ENCODE results near the gene MRPS22.
"Not testable (repeated sequence)": the region's sequence is repeated elsewhere in the genome, so short reads cannot be mapped to it uniquely, and the experiment has no call there.

The MRPS22 gene

GRCh38 chr3:139377378-139377777, 33.6 kb downstream of the MRPS22 start:
- no peak overlapping the region for H3K4me3 ChIP-seq (ENCODE audit: low read length)
- no peaks in the 10 kb centered on the region for H3K9me3 ChIP-seq (ENCODE audit: insufficient read depth, low read depth, low read length)
- peaks cover 96% of the 10 kb centered on the region for H3K36me3 ChIP-seq (ENCODE audit: insufficient read depth, low read length)
- H3K27ac ChIP-seq (ENCODE audit: low read depth, low read length), result no peak overlapping the region
- no peaks in the 10 kb centered on the region for H3K27me3 ChIP-seq (ENCODE audit: insufficient read depth, low read length)
- no peaks in the 10 kb centered on the region for H3K4me1 ChIP-seq (ENCODE audit: insufficient read depth, low read length)
- H3K9ac ChIP-seq (ENCODE audit: low read depth, low read length), result no peak overlapping the region
- WGBS, result 94% methylated on average over 3 of the region's 3 CpGs

DNA sequence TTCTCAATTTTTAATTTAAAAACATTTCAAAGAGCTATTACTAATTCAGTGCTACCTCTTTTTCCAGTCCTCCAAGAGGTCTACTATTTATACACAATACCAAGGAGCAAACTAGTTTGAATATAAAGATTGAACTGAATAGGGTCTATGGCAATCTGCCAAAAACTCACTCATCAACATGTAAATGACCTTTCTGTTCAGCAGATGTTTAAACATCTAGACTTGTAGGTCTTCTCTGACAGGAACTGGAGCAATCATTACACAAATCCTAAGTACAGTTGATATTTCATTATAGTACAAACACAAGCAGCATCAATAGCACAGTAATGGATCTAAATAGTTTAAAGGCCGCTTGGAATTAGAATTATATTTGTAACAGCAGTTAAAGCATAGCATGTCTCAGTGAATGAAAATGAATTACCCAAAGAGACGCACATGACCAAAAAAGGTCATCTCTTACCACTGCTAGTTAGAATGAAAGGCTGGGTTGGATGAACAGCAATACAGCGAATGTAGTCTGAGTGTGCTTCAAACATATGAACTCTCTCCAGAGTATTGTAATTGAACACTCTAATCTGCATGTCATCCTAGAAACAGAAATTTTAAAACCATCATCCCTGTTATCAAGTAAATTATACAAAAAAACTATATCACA, 34.9 kb downstream of the MRPS22 start:
- no peaks in the 10 kb centered on the region for H3K9me3 ChIP-seq (ENCODE audit: insufficient read depth, low read depth, low read length)
- no peak overlapping the region for H3K9ac ChIP-seq (ENCODE audit: low read depth, low read length)
- H3K4me3 ChIP-seq (ENCODE audit: low read length), result no peak overlapping the region
- no peaks in the 10 kb centered on the region for H3K4me1 ChIP-seq (ENCODE audit: insufficient read depth, low read length)
- no peak overlapping the region for H3K27ac ChIP-seq (ENCODE audit: low read depth, low read length)
- H3K27me3 ChIP-seq (ENCODE audit: insufficient read depth, low read length), result no peaks in the 10 kb centered on the region
- peaks cover 95% of the 10 kb centered on the region for H3K36me3 ChIP-seq (ENCODE audit: insufficient read depth, low read length)
- 95% methylated on average over 3 of the region's 3 CpGs for WGBS

DNA sequence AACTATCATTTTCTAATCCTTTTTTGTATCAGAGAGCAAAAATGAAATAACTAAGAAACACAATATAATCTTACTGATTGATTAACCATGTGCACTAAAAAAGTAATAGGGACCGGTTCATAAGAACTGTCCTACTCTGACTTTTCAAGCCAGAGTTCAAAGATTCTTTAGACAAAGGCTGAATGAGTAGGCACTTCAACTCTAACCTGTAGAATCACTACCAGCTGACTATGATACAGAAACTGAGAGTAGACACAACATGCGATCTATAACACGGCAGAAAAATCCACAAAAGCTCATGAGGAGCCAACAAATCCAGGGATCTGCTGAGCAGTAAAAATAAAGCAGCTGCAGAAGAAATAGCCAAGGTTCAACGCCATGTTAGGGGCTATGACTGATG, 36.8 kb downstream of the MRPS22 start:
- no peaks in the 10 kb centered on the region for H3K4me1 ChIP-seq (ENCODE audit: insufficient read depth, low read length)
- peaks cover 85% of the 10 kb centered on the region for H3K36me3 ChIP-seq (ENCODE audit: insufficient read depth, low read length)
- WGBS, result 98% methylated on average over 4 of the region's 4 CpGs
- no peaks in the 10 kb centered on the region for H3K9me3 ChIP-seq (ENCODE audit: insufficient read depth, low read depth, low read length)
- H3K27me3 ChIP-seq (ENCODE audit: insufficient read depth, low read length), result no peaks in the 10 kb centered on the region
- no peak overlapping the region for H3K9ac ChIP-seq (ENCODE audit: low read depth, low read length)
- no peak overlapping the region for H3K4me3 ChIP-seq (ENCODE audit: low read length)
- no peak overlapping the region for H3K27ac ChIP-seq (ENCODE audit: low read depth, low read length)

DNA sequence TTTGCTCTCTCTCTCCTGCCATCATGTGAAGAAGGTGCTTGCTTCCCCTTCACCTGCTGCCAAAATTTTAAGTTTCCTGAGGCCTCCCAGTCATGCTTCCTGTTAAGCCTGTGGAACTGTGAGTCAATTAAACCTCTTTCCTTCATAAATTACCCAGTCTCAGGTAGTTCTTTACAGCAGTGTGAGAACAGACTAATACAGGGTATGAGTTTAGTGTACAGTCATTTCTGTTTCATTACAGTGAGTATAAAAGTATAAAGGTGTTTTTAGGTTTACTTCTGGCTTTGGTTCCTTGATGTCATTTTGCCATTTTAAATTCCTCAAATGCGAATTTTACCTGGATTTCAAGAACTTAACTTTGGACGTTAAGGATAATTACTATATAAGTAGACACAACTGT, 38.5 kb downstream of the MRPS22 start:
- H3K27me3 ChIP-seq (ENCODE audit: insufficient read depth, low read length); H3K4me1 ChIP-seq (ENCODE audit: insufficient read depth, low read length); H3K9ac ChIP-seq (ENCODE audit: low read depth, low read length); H3K9me3 ChIP-seq (ENCODE audit: insufficient read depth, low read depth, low read length); H3K4me3 ChIP-seq (ENCODE audit: low read length); H3K27ac ChIP-seq (ENCODE audit: low read depth, low read length): not testable (repeated sequence)
- WGBS, result no CpG with 5 or more reads among the region's 2 CpGs
- peaks cover 69% of the 10 kb centered on the region for H3K36me3 ChIP-seq (ENCODE audit: insufficient read depth, low read length)

- peaks cover 14% of the 10 kb centered on the region for H3K36me3 ChIP-seq (ENCODE audit: insufficient read depth, low read length)
- H3K4me1 ChIP-seq (ENCODE audit: insufficient read depth, low read length), result peaks cover 5% of the 10 kb centered on the region; the same call in 1 of the 2 replicates
Measured at GRCh38 chr3:139388077-139388476, 44.3 kb downstream of the MRPS22 start.

GRCh38 chr3:139388821-139389551, 45.2 kb downstream of the MRPS22 start:
- Histone ChIP-seq H3K36me3 (ENCODE audit: insufficient read depth, low read length) (peaks cover 7% of the 10 kb centered on the region; the same call in 1 of the 2 replicates), H3K9ac (ENCODE audit: low read depth, low read length) (peak overlapping the region; percentile 91), H3K27me3 (ENCODE audit: insufficient read depth, low read length) (no peaks in the 10 kb centered on the region), H3K4me1 (ENCODE audit: insufficient read depth, low read length) (peaks cover 5% of the 10 kb centered on the region; the same call in 1 of the 2 replicates), H3K9me3 (ENCODE audit: insufficient read depth, low read depth, low read length) (no peaks in the 10 kb centered on the region), H3K27ac (ENCODE audit: low read depth, low read length) (peak overlapping the region; percentile 59), H3K4me3 (ENCODE audit: low read length) (peak overlapping the region; percentile 70)
- 10% methylated on average over 25 of the region's 25 CpGs for WGBS

More at GRCh38 chr3:139388077-139388476, 44.3 kb downstream of the MRPS22 start:
- 86% methylated on average over 7 of the region's 10 CpGs for WGBS
- Histone ChIP-seq H3K4me3 (ENCODE audit: low read length) (peak overlapping the region; percentile 70), H3K27me3 (ENCODE audit: insufficient read depth, low read length) (no peaks in the 10 kb centered on the region), H3K27ac (ENCODE audit: low read depth, low read length) (no peak overlapping the region), H3K9ac (ENCODE audit: low read depth, low read length) (no peak overlapping the region), H3K9me3 (ENCODE audit: insufficient read depth, low read depth, low read length) (no peaks in the 10 kb centered on the region)

DNA sequence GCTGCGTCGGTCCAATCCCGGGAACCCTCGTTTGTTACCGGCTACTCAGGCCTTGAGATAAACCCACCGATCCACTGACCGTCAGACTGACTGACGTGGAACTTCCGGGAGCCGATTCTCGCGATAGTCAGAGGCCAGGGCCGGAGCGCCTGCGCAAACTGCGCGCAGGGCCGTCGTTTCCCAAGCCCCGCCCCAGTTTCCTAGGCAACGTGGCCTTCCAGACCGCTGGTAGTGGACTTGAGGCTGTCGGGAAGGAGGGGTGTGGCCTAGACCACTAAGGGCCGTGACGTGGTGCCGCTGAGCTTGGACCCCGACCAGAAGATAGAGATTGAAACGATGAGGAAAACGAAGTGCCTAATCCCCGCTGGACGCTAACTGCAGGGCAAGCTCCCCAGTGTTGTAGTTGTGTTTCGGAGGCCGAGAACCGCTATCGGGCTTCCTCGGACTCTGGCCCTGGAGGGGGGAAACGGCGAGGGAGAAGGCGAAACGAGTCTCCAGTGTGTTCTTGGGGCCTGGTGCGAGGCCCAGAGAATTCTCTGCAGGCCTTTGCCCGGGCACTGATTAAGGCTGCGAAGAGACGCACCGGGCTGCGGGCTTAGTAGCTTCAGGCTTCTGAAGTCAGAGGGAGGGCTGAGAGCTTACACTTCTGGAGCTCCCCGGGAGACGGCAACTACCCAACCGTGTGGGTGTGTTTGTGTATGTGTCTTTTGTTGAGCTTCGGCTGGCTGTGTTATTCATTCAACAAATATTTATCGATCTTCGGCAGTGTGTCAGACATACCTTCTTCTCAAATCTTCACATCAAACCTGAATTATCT, 45.9 kb downstream of the MRPS22 start, which contains the start of gene COPB2:
COPB2 (minus strand) TSS at position 96 of the 817 bp plus-strand sequence. CDS start 97 bp downstream, outside the sequence.
- peak within 1 kb of the TSS; percentile 91 for H3K9ac ChIP-seq (ENCODE audit: low read depth, low read length)
- peaks cover under 1% of the 10 kb centered on the region; the same call in 1 of the 2 replicates for H3K36me3 ChIP-seq (ENCODE audit: insufficient read depth, low read length)
- H3K27me3 ChIP-seq (ENCODE audit: insufficient read depth, low read length), result no peaks in the 10 kb centered on the region
- WGBS, result 2% methylated on average over 50 of the region's 52 CpGs
- peaks cover 5% of the 10 kb centered on the region; the same call in 1 of the 2 replicates for H3K4me1 ChIP-seq (ENCODE audit: insufficient read depth, low read length)
- peak within 1 kb of the TSS; percentile 70 for H3K4me3 ChIP-seq (ENCODE audit: low read length)
- peak within 1 kb of the TSS; percentile 96 for H3K27ac ChIP-seq (ENCODE audit: low read depth, low read length)
- H3K9me3 ChIP-seq (ENCODE audit: insufficient read depth, low read depth, low read length), result no peaks in the 10 kb centered on the region

GRCh38 chr3:139394116-139394515, 50.3 kb downstream of the MRPS22 start:
- H3K4me1 ChIP-seq (ENCODE audit: insufficient read depth, low read length), result no peaks in the 10 kb centered on the region

DNA sequence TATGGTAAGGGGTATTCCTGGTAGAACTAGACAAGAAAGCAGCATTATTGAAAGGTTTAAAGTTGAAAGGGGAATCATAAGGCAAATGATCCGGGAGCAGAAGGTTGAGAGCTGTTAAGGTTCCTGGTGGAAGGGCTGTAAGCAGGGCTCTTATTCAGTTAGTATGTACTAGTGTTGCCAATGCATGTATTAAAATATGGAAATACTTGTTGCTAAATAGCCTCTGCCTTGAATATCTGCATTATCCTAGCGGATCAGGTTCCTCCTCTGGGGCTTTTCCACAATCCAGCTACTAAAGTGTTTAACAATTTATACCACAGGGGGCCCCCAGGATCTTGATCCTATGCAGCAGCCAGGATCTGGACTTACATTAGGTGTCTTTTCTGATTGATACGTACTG, 52.9 kb downstream of the MRPS22 start:
- no peaks in the 10 kb centered on the region for H3K36me3 ChIP-seq (ENCODE audit: insufficient read depth, low read length)
- no peak overlapping the region for H3K27ac ChIP-seq (ENCODE audit: low read depth, low read length)
- no peak overlapping the region for H3K9ac ChIP-seq (ENCODE audit: low read depth, low read length)
- no peaks in the 10 kb centered on the region for H3K27me3 ChIP-seq (ENCODE audit: insufficient read depth, low read length)
- no peaks in the 10 kb centered on the region for H3K4me1 ChIP-seq (ENCODE audit: insufficient read depth, low read length)
- H3K4me3 ChIP-seq (ENCODE audit: low read length), result no peak overlapping the region
- peaks cover 3% of the 10 kb centered on the region; the same call in 1 of the 2 replicates for H3K9me3 ChIP-seq (ENCODE audit: insufficient read depth, low read depth, low read length)
- 91% methylated on average over 3 of the region's 3 CpGs for WGBS

More at GRCh38 chr3:139394116-139394515, 50.3 kb downstream of the MRPS22 start:
- Histone ChIP-seq H3K9ac (ENCODE audit: low read depth, low read length) (no peak overlapping the region), H3K36me3 (ENCODE audit: insufficient read depth, low read length) (no peaks in the 10 kb centered on the region), H3K27me3 (ENCODE audit: insufficient read depth, low read length) (no peaks in the 10 kb centered on the region), H3K4me3 (ENCODE audit: low read length) (no peak overlapping the region), H3K27ac (ENCODE audit: low read depth, low read length) (no peak overlapping the region), H3K9me3 (ENCODE audit: insufficient read depth, low read depth, low read length) (no peaks in the 10 kb centered on the region)

- not testable (repeated sequence) for H3K4me1 ChIP-seq (ENCODE audit: insufficient read depth, low read length); H3K27me3 ChIP-seq (ENCODE audit: insufficient read depth, low read length); H3K36me3 ChIP-seq (ENCODE audit: insufficient read depth, low read length); H3K27ac ChIP-seq (ENCODE audit: low read depth, low read length); H3K4me3 ChIP-seq (ENCODE audit: low read length); H3K9ac ChIP-seq (ENCODE audit: low read depth, low read length)
- peaks cover 24% of the 10 kb centered on the region for H3K9me3 ChIP-seq (ENCODE audit: insufficient read depth, low read depth, low read length)
- WGBS, result 87% methylated on average over 2 of the region's 2 CpGs
Measured at GRCh38 chr3:139401155-139401554, 57.3 kb downstream of the MRPS22 start.
